AG09319 (cell line): ENCODE results near the gene DIAPH1.

Experiments
- DNase-seq: peaks from one replicate; pipeline ENCODE4 v3.0.0-alpha.2; 2010; ENCODE audit warnings: low read depth; ENCODE audit errors: extremely low read depth
- CTCF ChIP-seq: IDR thresholded peaks from 2 replicates; pipeline ENCODE4 v1.5.1; 2011; ENCODE audit warnings: low read depth, mild to moderate bottlenecking, inconsistent platforms, low read length, moderate library complexity

DIAPH1 gene

GRCh38 chr5:141510850-141511601 lies 107.8 kb downstream of the DIAPH1 start:
- TF ChIP-seq CTCF: no peak
- DNase-seq: no peak

- no peak for DNase-seq
- no peak for TF ChIP-seq CTCF
These were observed 108.6 kb downstream of the DIAPH1 start for GRCh38 chr5:141510160-141510559.

GRCh38 chr5:141508798-141509611 lies 109.8 kb downstream of the DIAPH1 start:
- no peak for TF ChIP-seq CTCF
- DNase-seq: peak; percentile 96

GRCh38 chr5:141508440-141508797 lies 110.4 kb downstream of the DIAPH1 start:
- TF ChIP-seq CTCF: no peak
- DNase-seq: no peak

- DNase-seq: peak; percentile 86
- no peak for TF ChIP-seq CTCF
These were observed 111.3 kb downstream of the DIAPH1 start for GRCh38 chr5:141507387-141508091.

GRCh38 chr5:141506381-141507155 lies 112.2 kb downstream of the DIAPH1 start:
- no peak for DNase-seq
- TF ChIP-seq CTCF: no peak
